Measurements from ENCODE around the gene TAPT1.

Gene TAPT1

DNA sequence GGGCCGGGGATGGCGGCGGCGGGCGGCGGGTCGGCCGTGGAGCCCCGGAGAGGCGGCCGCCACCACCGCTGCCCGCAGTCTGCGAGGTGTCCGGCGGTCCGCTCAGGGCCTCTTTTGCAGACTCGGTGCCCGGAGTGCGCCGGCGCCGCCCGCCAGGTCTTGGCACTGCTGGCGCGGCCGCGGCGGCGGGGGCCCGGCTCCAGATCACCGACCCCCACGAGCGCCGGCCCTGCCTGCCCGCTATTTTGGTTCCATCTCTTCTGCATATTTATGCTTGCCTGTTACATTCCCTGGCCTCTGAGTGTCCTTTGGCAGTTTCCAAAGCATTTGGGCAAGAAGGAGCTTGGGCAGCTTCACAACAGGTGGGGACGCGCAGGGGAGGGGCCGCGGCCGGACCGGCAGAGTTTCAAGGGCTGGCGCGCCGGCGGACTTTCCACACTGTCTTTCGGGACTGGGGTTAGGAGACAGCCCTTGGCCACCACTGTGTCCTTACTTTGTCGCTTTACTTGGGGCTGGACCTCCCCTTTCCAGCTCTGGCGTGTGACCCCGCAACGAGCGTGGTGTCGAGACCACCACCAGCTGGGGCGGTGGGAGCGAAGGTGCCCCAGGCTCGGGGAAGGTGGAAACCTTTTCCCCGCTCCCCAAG is 668 bp upstream of the TAPT1 start:
- H3K27me3 ChIP-seq (ENCODE audit: control insufficient read depth, insufficient read depth, low read length), result no peaks in the 10 kb centered on the region
- peaks cover 2% of the 10 kb centered on the region for H3K4me1 ChIP-seq (ENCODE audit: control insufficient read depth, insufficient read depth, low read length)
- no peaks in the 10 kb centered on the region for H3K36me3 ChIP-seq (ENCODE audit: control insufficient read depth, insufficient read depth, low read length)
- H3K4me3 ChIP-seq (ENCODE audit: low read depth, low read length), result peak overlapping the region; percentile 81
- H3K9ac ChIP-seq (ENCODE audit: low read depth, low read length), result peak overlapping the region; percentile 62
- H3K9me3 ChIP-seq (ENCODE audit: control insufficient read depth, insufficient read depth, low read length), result no peaks in the 10 kb centered on the region

DNA sequence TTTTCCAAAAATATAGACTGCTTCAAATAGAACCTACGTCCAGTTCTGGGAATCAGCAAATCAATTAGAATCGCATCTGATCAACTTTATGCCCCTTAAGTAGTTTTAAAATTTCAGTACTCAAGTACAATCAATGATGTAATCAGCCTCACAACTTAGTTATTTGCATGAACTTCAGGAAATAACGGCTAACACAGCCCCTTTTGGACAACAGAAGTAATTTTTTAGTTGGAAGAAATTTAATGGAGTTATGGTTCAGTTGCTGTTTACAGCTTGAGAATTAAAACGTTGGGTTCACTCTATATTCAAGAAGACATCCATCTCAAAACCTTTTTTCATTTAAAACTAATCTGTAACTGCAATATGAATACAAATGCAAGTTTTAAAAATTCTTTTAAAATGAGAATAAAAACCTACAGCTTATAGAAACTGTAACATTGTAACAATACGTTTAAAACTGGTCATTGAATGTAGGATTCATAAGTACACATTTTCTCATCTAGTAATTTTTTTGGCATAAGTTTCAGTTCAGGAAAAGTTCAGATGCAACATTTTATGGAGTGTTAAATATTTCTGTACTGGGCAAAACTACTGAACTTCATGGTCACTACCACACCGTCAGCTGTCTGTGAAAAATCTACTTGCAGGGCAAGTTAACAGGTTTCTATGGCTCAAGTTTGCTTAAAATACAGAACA is 956 bp downstream of the TAPT1 start:
- peak overlapping the region; percentile 63 for H3K4me3 ChIP-seq (ENCODE audit: low read depth, low read length)
- no peaks in the 10 kb centered on the region for H3K27me3 ChIP-seq (ENCODE audit: control insufficient read depth, insufficient read depth, low read length)
- no peaks in the 10 kb centered on the region for H3K36me3 ChIP-seq (ENCODE audit: control insufficient read depth, insufficient read depth, low read length)
- H3K4me1 ChIP-seq (ENCODE audit: control insufficient read depth, insufficient read depth, low read length), result peaks cover 2% of the 10 kb centered on the region
- H3K9me3 ChIP-seq (ENCODE audit: control insufficient read depth, insufficient read depth, low read length), result no peaks in the 10 kb centered on the region
- no peak overlapping the region for H3K9ac ChIP-seq (ENCODE audit: low read depth, low read length)

DNA sequence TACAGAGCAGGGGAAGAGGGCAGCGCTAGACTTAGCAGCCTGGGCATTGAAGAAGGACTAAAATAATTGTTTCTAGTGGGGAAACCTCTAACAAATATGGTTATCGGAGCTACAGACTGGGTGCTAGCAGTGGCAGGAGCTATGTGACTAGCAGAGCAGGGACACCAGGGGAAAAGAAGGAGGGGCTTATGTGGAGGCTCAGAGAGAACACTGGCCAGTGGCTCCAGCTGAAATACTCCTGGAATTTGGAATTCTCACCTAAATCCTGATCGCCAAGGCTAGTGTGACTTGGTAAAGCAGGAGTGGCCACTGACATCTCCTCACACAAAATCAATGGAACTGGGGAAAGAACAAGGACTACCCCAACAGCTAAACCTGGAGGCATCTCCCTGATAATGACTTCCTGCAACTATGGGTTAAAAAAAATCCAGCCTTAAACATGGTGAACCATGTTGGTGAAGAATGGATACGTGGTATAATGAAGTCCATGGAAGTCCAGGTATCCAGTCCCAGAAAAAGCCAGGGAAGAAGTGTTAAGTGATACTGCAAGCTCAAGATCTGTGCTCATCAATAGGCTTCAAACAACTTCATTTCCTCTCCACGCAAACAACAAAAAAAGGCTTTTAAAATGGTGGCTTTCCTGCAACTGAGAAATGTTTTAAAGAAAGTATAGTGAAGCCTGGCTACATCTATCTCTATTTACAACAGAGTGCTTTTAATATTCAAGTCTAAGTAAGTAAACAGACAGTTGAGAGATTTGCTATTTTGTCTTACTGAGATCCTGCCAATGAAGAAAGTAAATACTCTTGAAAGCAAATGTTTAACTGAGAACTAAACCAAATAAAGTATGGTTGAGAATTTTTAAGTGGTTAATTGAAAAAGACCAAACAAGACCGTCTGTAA is 1.8 kb downstream of the TAPT1 start:
- H3K9ac ChIP-seq (ENCODE audit: low read depth, low read length), result no peak overlapping the region
- peak overlapping the region; percentile 63 for H3K4me3 ChIP-seq (ENCODE audit: low read depth, low read length)
- H3K9me3 ChIP-seq (ENCODE audit: control insufficient read depth, insufficient read depth, low read length), result no peaks in the 10 kb centered on the region
- H3K27me3 ChIP-seq (ENCODE audit: control insufficient read depth, insufficient read depth, low read length), result no peaks in the 10 kb centered on the region
- no peaks in the 10 kb centered on the region for H3K36me3 ChIP-seq (ENCODE audit: control insufficient read depth, insufficient read depth, low read length)
- H3K4me1 ChIP-seq (ENCODE audit: control insufficient read depth, insufficient read depth, low read length), result peaks cover 2% of the 10 kb centered on the region

DNA sequence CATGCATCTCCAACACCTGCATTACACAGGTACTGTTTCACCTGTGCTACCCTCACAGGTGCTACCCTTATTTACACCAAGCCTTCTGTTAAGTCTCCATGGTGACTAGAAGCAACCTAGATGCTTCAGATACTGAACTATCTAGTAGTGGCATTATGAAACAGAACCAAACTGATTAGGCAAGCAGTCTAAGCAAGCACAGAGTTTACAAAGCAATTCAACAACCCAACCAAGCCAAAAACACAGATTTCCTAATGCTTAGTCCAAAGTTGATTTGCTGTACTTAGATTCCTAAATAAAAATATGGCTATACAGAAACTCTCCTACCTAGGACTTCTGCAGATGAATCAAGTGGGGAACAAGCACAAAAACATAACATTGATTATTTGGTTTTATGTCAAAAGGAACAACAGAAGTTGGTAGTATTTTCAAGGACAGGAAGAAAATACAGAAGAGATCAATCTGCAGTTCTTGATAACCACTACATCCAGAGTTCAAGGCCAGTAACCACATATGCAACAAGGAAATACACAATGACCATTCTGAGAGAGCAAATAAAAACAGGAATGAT is 3.2 kb downstream of the TAPT1 start:
- Histone ChIP-seq H3K4me1 (ENCODE audit: control insufficient read depth, insufficient read depth, low read length) (peaks cover 2% of the 10 kb centered on the region), H3K4me3 (ENCODE audit: low read depth, low read length) (no peak overlapping the region), H3K27me3 (ENCODE audit: control insufficient read depth, insufficient read depth, low read length) (no peaks in the 10 kb centered on the region), H3K9me3 (ENCODE audit: control insufficient read depth, insufficient read depth, low read length) (no peaks in the 10 kb centered on the region), H3K9ac (ENCODE audit: low read depth, low read length) (no peak overlapping the region), H3K36me3 (ENCODE audit: control insufficient read depth, insufficient read depth, low read length) (no peaks in the 10 kb centered on the region)

DNA sequence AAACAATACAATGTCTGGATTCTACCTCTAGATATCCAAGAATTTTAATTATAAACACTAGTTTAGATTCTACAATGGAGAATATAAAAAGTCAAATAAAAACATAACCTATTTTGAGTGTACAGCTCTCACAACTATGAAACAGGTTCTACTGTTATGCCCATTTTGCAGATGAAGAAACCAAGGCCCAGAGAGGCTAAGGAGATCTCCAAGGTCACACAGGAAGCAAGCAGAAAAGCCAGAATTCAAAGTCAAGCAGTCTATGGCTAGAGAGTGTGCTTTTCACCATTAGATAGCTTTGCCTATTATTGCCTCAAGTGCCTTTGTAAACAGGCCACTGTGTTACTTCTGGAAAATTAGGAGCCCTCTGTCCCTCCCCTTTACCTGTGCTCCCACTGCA is 7.3 kb downstream of the TAPT1 start:
- H3K4me3 ChIP-seq (ENCODE audit: low read depth, low read length), result no peak overlapping the region
- H3K9me3 ChIP-seq (ENCODE audit: control insufficient read depth, insufficient read depth, low read length), result no peaks in the 10 kb centered on the region
- no peaks in the 10 kb centered on the region for H3K27me3 ChIP-seq (ENCODE audit: control insufficient read depth, insufficient read depth, low read length)
- H3K36me3 ChIP-seq (ENCODE audit: control insufficient read depth, insufficient read depth, low read length), result no peaks in the 10 kb centered on the region
- H3K9ac ChIP-seq (ENCODE audit: low read depth, low read length), result no peak overlapping the region
- H3K4me1 ChIP-seq (ENCODE audit: control insufficient read depth, insufficient read depth, low read length), result no peaks in the 10 kb centered on the region

DNA sequence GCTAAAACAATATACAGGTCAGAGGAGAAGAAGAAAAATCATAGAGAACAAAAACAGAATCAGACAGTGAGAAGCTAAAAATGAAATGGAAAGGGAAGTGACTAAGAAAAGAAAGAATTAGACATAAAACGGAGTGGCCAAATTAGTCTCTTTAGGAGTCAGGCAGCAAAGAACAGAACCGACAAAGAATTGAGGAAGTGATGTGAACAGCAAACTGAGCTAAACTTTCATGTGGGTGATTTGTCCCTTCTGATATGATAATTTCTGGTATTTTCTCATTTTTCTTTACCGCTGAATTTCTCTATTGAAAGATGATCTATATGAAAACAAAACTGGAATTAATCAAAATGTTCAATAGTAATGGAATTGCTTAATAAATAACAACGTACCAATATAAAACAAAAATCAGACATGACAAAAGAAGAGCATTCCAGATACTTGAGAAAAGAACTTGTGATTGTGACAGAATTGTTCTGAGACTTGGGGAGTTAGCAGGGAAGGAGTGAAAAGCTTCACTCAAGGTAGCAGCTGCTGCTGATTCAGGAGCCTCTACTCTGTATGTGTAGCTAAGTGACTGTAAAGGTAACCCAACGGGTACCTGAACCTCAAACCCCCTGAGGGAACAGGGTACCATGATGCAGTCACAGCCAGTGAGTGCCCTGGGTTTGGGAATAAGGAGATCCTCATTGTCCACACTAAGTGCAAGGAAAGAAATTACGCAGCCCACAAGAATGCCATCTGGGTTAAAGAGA is 8.8 kb downstream of the TAPT1 start:
- no peak overlapping the region for H3K9ac ChIP-seq (ENCODE audit: low read depth, low read length)
- no peaks in the 10 kb centered on the region for H3K4me1 ChIP-seq (ENCODE audit: control insufficient read depth, insufficient read depth, low read length)
- no peak overlapping the region for H3K4me3 ChIP-seq (ENCODE audit: low read depth, low read length)
- no peaks in the 10 kb centered on the region for H3K9me3 ChIP-seq (ENCODE audit: control insufficient read depth, insufficient read depth, low read length)
- no peaks in the 10 kb centered on the region for H3K27me3 ChIP-seq (ENCODE audit: control insufficient read depth, insufficient read depth, low read length)
- no peaks in the 10 kb centered on the region for H3K36me3 ChIP-seq (ENCODE audit: control insufficient read depth, insufficient read depth, low read length)

DNA sequence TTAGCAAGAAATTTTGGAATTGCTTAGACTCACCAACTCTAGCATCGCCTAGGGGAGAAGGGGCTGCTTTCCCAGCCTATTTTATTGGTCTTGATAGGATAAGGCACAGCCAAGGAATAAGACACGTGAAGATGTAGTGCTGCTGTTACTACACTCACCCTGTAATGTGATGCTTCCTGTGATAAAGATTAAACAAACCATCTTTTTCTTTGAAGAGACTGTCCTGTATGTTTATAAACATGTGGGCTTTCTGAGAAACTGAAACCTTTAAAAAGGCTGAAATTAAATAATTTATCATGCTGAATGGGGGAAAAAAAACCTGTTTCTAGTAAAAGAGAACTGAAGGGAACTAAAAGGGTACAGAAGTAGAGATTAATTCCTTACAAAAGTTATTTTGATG is 13.2 kb downstream of the TAPT1 start:
- no peak overlapping the region for H3K9ac ChIP-seq (ENCODE audit: low read depth, low read length)
- H3K4me1 ChIP-seq (ENCODE audit: control insufficient read depth, insufficient read depth, low read length), result no peaks in the 10 kb centered on the region
- no peaks in the 10 kb centered on the region for H3K36me3 ChIP-seq (ENCODE audit: control insufficient read depth, insufficient read depth, low read length)
- H3K4me3 ChIP-seq (ENCODE audit: low read depth, low read length), result no peak overlapping the region
- H3K9me3 ChIP-seq (ENCODE audit: control insufficient read depth, insufficient read depth, low read length), result no peaks in the 10 kb centered on the region
- H3K27me3 ChIP-seq (ENCODE audit: control insufficient read depth, insufficient read depth, low read length), result no peaks in the 10 kb centered on the region

DNA sequence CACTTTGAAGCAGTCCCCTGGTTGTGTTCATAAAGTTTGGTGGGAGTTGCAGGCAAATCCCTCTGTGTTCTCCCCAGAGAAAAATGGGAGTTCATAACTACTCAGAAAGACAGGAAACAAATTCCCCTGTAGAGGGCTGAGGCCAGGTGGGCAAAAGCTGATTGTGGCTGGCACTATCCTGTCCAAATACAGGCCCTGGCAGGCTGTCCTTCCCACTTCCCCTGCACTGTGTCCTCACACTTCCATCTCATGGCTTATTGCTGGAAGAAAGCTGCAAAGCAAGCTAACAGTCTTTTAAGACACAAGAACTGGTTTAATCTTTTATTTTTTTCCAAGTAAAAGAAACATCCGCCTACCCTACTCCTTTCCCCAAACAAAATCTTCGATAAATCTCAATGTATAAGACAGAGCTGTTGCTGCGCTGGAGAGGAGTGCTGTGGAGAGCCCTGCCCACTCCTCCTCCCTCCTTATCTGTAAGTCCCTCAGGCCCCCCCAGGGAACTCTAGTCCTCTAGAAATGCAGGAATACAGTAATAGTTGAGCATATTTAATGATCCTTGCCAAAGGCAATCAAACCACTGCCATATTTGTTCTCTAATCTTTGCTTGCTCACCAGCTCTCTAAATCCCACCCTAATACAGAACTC is 14.0 kb downstream of the TAPT1 start:
- Histone ChIP-seq H3K4me3 (ENCODE audit: low read depth, low read length) (no peak overlapping the region), H3K9me3 (ENCODE audit: control insufficient read depth, insufficient read depth, low read length) (no peaks in the 10 kb centered on the region), H3K27me3 (ENCODE audit: control insufficient read depth, insufficient read depth, low read length) (no peaks in the 10 kb centered on the region), H3K9ac (ENCODE audit: low read depth, low read length) (no peak overlapping the region), H3K4me1 (ENCODE audit: control insufficient read depth, insufficient read depth, low read length) (no peaks in the 10 kb centered on the region), H3K36me3 (ENCODE audit: control insufficient read depth, insufficient read depth, low read length) (no peaks in the 10 kb centered on the region)

DNA sequence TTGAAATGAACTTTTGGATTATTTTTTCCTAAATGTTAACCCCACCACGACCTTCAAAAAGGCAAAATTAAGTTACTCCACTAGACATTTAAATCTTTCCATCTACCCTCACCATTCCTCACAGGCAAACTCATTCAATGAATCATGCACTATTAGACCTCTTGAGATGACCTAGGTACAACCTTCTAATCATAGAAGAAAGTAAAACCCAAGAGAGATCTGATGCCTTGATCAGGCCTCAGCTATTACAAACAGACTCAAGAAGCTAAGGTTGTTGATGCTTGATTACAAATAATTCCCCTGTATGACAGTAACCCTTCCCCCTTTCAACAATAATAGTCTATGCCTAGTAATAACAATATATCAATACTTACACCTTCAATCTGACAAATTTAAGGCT is 18.9 kb downstream of the TAPT1 start:
- Histone ChIP-seq H3K36me3 (ENCODE audit: control insufficient read depth, insufficient read depth, low read length) (no peaks in the 10 kb centered on the region), H3K9me3 (ENCODE audit: control insufficient read depth, insufficient read depth, low read length) (no peaks in the 10 kb centered on the region), H3K27me3 (ENCODE audit: control insufficient read depth, insufficient read depth, low read length) (no peaks in the 10 kb centered on the region), H3K4me1 (ENCODE audit: control insufficient read depth, insufficient read depth, low read length) (peaks cover 9% of the 10 kb centered on the region), H3K9ac (ENCODE audit: low read depth, low read length) (no peak overlapping the region), H3K4me3 (ENCODE audit: low read depth, low read length) (no peak overlapping the region)

DNA sequence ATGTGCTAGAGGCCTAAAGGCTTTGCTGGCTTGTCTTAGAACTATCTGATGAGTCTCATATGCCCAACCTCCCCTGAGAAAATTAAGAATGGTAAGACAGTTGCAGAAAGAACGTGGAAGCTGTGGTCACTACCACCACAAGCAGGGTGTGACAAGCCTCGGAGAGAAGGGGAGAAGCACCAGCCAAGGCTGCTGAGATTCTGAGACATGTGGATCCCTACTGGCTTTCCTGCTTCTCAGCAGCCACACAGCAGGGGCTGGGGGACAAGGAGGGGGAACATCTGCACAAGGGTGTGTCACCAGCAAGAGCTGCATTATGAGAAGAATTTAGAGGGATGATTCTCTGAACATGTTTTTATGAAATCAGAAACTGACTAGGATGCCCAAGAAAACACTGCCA is 19.4 kb downstream of the TAPT1 start:
- Histone ChIP-seq H3K36me3 (ENCODE audit: control insufficient read depth, insufficient read depth, low read length) (no peaks in the 10 kb centered on the region), H3K27me3 (ENCODE audit: control insufficient read depth, insufficient read depth, low read length) (no peaks in the 10 kb centered on the region), H3K4me3 (ENCODE audit: low read depth, low read length) (no peak overlapping the region), H3K9ac (ENCODE audit: low read depth, low read length) (no peak overlapping the region), H3K4me1 (ENCODE audit: control insufficient read depth, insufficient read depth, low read length) (peaks cover 9% of the 10 kb centered on the region), H3K9me3 (ENCODE audit: control insufficient read depth, insufficient read depth, low read length) (no peaks in the 10 kb centered on the region)

DNA sequence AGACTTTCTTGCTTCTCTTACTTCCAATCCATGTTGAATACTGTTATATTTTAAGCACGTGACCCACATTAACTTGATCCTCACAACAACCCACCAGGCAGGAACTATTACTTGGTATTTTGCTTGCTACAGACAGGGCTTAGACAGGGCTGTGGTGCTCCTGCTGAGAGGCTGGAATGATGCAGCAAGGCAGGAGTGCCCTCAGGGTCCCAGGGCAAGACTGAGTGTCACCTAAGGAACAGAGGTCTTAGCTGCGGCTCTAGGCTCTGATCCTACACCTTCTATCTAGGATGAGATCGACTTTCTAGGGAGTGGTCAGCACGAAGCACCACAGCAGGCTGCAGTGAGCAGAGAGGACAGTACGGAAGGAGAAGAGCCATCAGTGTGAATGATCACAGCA is 20.0 kb downstream of the TAPT1 start:
- Histone ChIP-seq H3K9ac (ENCODE audit: low read depth, low read length) (no peak overlapping the region), H3K4me1 (ENCODE audit: control insufficient read depth, insufficient read depth, low read length) (peaks cover 9% of the 10 kb centered on the region), H3K9me3 (ENCODE audit: control insufficient read depth, insufficient read depth, low read length) (no peaks in the 10 kb centered on the region), H3K27me3 (ENCODE audit: control insufficient read depth, insufficient read depth, low read length) (no peaks in the 10 kb centered on the region), H3K4me3 (ENCODE audit: low read depth, low read length) (no peak overlapping the region), H3K36me3 (ENCODE audit: control insufficient read depth, insufficient read depth, low read length) (no peaks in the 10 kb centered on the region)
